Mesenchymal stem cell (in vitro differentiated cells and primary cell): ENCODE results near the gene ZNF710.
A peak's percentile ranks its signal among the peaks of the same experiment; 100 is the strongest.

ENCODE experiments used
- DNase-seq: peaks from one replicate; pipeline ENCODE4 v3.0.0-alpha.2; 2013
- H2AFZ ChIP-seq: one replicate; pipeline ENCODE4 v1.6.1; 2013; ENCODE audit warnings: low read depth, mild to moderate bottlenecking, control low read depth, inconsistent platforms, low read length, moderate library complexity
- H2AK5ac ChIP-seq: 2 replicates; pipeline ENCODE4 v1.6.1; 2013; ENCODE audit warnings: low read length, moderate library complexity, mild to moderate bottlenecking, inconsistent platforms; ENCODE audit not compliant: severe bottlenecking
- H2BK120ac ChIP-seq: one replicate; pipeline ENCODE4 v1.6.1; 2013; ENCODE audit warnings: low read depth, mild to moderate bottlenecking, inconsistent platforms, low read length, moderate library complexity
- H2BK12ac ChIP-seq, 2 experiments: one replicate each; pipeline ENCODE4 v1.6.1; 2013; ENCODE audit warnings: inconsistent platforms in 2 of 2, low read length in 2 of 2, mild to moderate bottlenecking in 2 of 2, moderate library complexity in 2 of 2, control low read depth in 1 of 2
- H2BK15ac ChIP-seq: one replicate; pipeline ENCODE4 v1.6.1; 2013; ENCODE audit warnings: mild to moderate bottlenecking, low read depth, inconsistent platforms; ENCODE audit not compliant: poor library complexity, severe bottlenecking
- H2BK5ac ChIP-seq: 2 replicates; pipeline ENCODE4 v1.6.1; 2013; ENCODE audit warnings: low read depth, mild to moderate bottlenecking, low read length, control low read depth, inconsistent platforms; ENCODE audit not compliant: poor library complexity, severe bottlenecking
- H3K14ac ChIP-seq, 2 experiments: one replicate each; pipeline ENCODE4 v1.6.1; 2013; ENCODE audit warnings: inconsistent platforms in 2 of 2, low read length in 2 of 2, control low read depth in 1 of 2, mild to moderate bottlenecking in 1 of 2, moderate library complexity in 1 of 2
- H3K18ac ChIP-seq, 2 experiments: one replicate each; pipeline ENCODE4 v1.6.1; 2013; ENCODE audit warnings: inconsistent platforms in 2 of 2, low read length in 2 of 2, control low read depth in 1 of 2, low read depth in 1 of 2, mild to moderate bottlenecking in 1 of 2
- H3K23ac ChIP-seq, 2 experiments: one replicate each; pipeline ENCODE4 v1.6.1; 2013; ENCODE audit warnings: inconsistent platforms in 2 of 2, low read length in 2 of 2, mild to moderate bottlenecking in 2 of 2, moderate library complexity in 2 of 2, control low read depth in 1 of 2
- H3K27ac ChIP-seq: 2 replicates; pipeline ENCODE4 v1.5.1; 2013; ENCODE audit warnings: mild to moderate bottlenecking, moderate library complexity, low read length, control low read depth, inconsistent platforms; ENCODE audit not compliant: poor library complexity, severe bottlenecking
- H3K27me3 ChIP-seq, 2 experiments: 2 replicates each; pipeline versions ENCODE4 v1.6.1 to v1.7.0; 2013; ENCODE audit warnings: low read length in 2 of 2, mild to moderate bottlenecking in 2 of 2, moderate library complexity in 2 of 2, control low read depth in 1 of 2, inconsistent platforms in 1 of 2; ENCODE audit not compliant: control insufficient read depth in 1 of 2, insufficient read depth in 1 of 2
- H3K36me3 ChIP-seq, 2 experiments: 2 replicates each; pipeline versions ENCODE4 v1.6.1 to v1.7.0; 2013; ENCODE audit warnings: low read length in 2 of 2, control low read depth in 1 of 2, inconsistent platforms in 1 of 2, low read depth in 1 of 2, mild to moderate bottlenecking in 1 of 2; ENCODE audit not compliant: insufficient read depth in 2 of 2, control insufficient read depth in 1 of 2
- H3K4ac ChIP-seq, 2 experiments: one replicate each; pipeline ENCODE4 v1.6.1; 2013; ENCODE audit warnings: inconsistent platforms in 2 of 2, low read length in 2 of 2, mild to moderate bottlenecking in 2 of 2, moderate library complexity in 2 of 2, control low read depth in 1 of 2, low read depth in 1 of 2
- H3K4me1 ChIP-seq: 2 replicates; pipeline ENCODE4 v1.6.1; 2013; ENCODE audit warnings: low read depth, low read length, control low read depth; ENCODE audit not compliant: control insufficient read depth, insufficient read depth
- H3K4me2 ChIP-seq: 2 replicates; pipeline ENCODE4 v1.6.1; 2013; ENCODE audit warnings: low read length, mild to moderate bottlenecking, inconsistent platforms; ENCODE audit not compliant: poor library complexity, severe bottlenecking
- H3K4me3 ChIP-seq, 2 experiments: 2 replicates each; pipeline versions ENCODE4 v1.5.1 to v1.7.0; 2013; ENCODE audit warnings: low read length in 2 of 2, mild to moderate bottlenecking in 2 of 2, control low read depth in 1 of 2, low read depth in 1 of 2; ENCODE audit not compliant: insufficient read depth in 1 of 2
- H3K79me1 ChIP-seq: replicated peaks from 2 replicates; pipeline ENCODE4 v1.6.1; 2013; ENCODE audit warnings: mild to moderate bottlenecking, control low read depth, low read length, inconsistent platforms; ENCODE audit not compliant: poor library complexity, severe bottlenecking
- H3K9ac ChIP-seq: 2 replicates; pipeline ENCODE4 v1.7.0; 2013; ENCODE audit warnings: mild to moderate bottlenecking, low read length, moderate library complexity
- H3K9me3 ChIP-seq: 2 replicates; pipeline ENCODE4 v1.7.0; 2013; ENCODE audit warnings: mild to moderate bottlenecking, low read length; ENCODE audit not compliant: control insufficient read depth
- H4K8ac ChIP-seq: one replicate; pipeline ENCODE4 v1.6.1; 2013; ENCODE audit warnings: inconsistent platforms, mild to moderate bottlenecking, low read length, moderate library complexity
- H4K91ac ChIP-seq: one replicate; pipeline ENCODE4 v1.6.1; 2013; ENCODE audit warnings: mild to moderate bottlenecking, low read length, inconsistent platforms
- WGBS: methylation state at CpG from one replicate; pipeline ENCODE4 v1.1.7; 2013; ENCODE audit warnings: mixed read lengths; 5-methylcytosine and 5-hydroxymethylcytosine counted together

The ZNF710 gene

DNA sequence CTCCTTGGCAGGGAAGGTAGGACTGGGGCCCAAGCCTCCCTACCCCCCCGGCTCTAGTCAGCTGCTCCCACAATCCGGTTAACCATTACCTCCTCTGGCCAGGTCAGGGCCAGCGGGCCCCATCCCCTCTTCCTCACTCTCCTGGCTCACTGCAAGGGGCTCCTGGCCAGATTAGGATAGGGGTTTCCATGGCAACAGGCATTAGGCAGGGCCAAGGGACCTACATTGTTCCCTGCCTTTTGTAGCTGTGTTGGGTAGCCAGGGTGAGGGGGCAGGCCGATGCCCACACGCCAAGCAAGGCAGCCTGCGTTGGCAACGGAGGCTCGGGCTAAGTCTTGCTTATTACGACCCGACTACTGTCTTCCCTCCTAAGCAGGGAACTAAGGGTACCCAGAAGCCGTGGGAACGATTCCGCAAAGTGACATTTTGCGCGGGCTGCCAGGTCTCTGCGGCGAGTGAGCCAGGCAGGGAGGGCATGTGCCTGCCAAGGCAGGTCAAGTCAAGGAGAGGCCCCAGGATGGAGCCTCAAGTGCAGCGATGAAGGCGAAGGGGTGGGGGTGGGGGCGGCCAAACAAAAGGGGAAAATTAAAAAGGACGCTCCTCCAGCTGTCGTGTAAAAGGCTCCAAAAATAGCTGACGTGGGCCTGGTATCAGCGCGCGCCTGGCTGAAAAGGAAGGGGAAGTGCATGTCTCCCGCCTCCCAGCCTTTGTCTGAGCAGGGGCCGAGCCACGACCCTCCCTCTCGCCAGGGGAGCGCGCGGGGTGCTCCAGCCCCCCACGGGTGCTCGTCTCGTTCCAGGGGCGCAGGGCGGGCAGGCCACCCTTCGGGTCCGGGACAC lies 100.2 kb downstream of the ZNF710 start:
- peak overlapping the region; percentile 85 for H3K27ac ChIP-seq
- peak overlapping the region; percentile 78 to 89 for H3K14ac ChIP-seq
- H4K8ac ChIP-seq = peak overlapping the region; percentile 94
- no peak overlapping the region for H3K23ac ChIP-seq
- H2AK5ac ChIP-seq = peak overlapping the region; percentile 74
- peak overlapping the region; percentile 76 for H2AFZ ChIP-seq
- no peaks in the 10 kb centered on the region for H3K9me3 ChIP-seq
- peak overlapping the region; percentile 85 for H3K9ac ChIP-seq
- 13% methylated on average over 39 of the region's 40 CpGs for WGBS
- H2BK12ac ChIP-seq = peak overlapping the region; percentile 49 to 70
- H3K36me3 ChIP-seq = no peaks in the 10 kb centered on the region
- H4K91ac ChIP-seq = peak overlapping the region; percentile 93
- peaks cover 5% of the 10 kb centered on the region for H3K79me1 ChIP-seq
- peak overlapping the region; percentile 98 for H3K4me2 ChIP-seq
- H2BK15ac ChIP-seq = peak overlapping the region; percentile 91
- peak overlapping the region; percentile 50 for H2BK120ac ChIP-seq
- peaks cover 0 to 14% of the 10 kb centered on the region in 2 experiments for H3K27me3 ChIP-seq
- peak; percentile 32 for DNase-seq
- peak overlapping the region; percentile 84 to 90 for H3K4ac ChIP-seq
- H3K4me3 ChIP-seq = peak overlapping the region; percentile 82 to 94
- H3K4me1 ChIP-seq = peaks cover 35% of the 10 kb centered on the region
- H3K18ac ChIP-seq = peak overlapping the region; percentile 55 to 98
- peak overlapping the region; percentile 84 for H2BK5ac ChIP-seq

GRCh38 chr15:90101969-90102890 lies 101.1 kb downstream of the ZNF710 start, which contains the start of gene IDH2:
Gene IDH2 (minus strand): TSS chr15:90102468. CDS start chr15:90102390, 78 bp downstream.
- Histone ChIP-seq H2BK12ac (peak within 1 kb of the TSS; percentile 49 to 70), H3K4ac (peak within 1 kb of the TSS; percentile 84 to 90), H3K27me3 (peaks cover 0 to 14% of the 10 kb centered on the region in 2 experiments), H3K4me2 (peak within 1 kb of the TSS; percentile 98), H2AK5ac (peak within 1 kb of the TSS; percentile 4), H3K79me1 (peaks cover 5% of the 10 kb centered on the region), H2BK120ac (peak within 1 kb of the TSS; percentile 50), H3K9ac (peak within 1 kb of the TSS; percentile 85), H3K36me3 (no peaks in the 10 kb centered on the region), H3K23ac (peak within 1 kb of the TSS; percentile 56 to 87), H3K18ac (peak within 1 kb of the TSS; percentile 55 to 98), H3K4me3 (peak within 1 kb of the TSS; percentile 82 to 94), H3K4me1 (peaks cover 43% of the 10 kb centered on the region), H4K8ac (peak within 1 kb of the TSS; percentile 94), H2AFZ (peak within 1 kb of the TSS; percentile 96), H2BK15ac (peak within 1 kb of the TSS; percentile 99), H2BK5ac (peak within 1 kb of the TSS; percentile 84), H3K27ac (peak within 1 kb of the TSS; percentile 85), H3K14ac (peak within 1 kb of the TSS; percentile 89 to 97), H3K9me3 (no peaks in the 10 kb centered on the region), H4K91ac (peak within 1 kb of the TSS; percentile 93)
- peak; percentile 86 for DNase-seq
- WGBS = under 1% methylated on average over 64 of the region's 104 CpGs

DNA sequence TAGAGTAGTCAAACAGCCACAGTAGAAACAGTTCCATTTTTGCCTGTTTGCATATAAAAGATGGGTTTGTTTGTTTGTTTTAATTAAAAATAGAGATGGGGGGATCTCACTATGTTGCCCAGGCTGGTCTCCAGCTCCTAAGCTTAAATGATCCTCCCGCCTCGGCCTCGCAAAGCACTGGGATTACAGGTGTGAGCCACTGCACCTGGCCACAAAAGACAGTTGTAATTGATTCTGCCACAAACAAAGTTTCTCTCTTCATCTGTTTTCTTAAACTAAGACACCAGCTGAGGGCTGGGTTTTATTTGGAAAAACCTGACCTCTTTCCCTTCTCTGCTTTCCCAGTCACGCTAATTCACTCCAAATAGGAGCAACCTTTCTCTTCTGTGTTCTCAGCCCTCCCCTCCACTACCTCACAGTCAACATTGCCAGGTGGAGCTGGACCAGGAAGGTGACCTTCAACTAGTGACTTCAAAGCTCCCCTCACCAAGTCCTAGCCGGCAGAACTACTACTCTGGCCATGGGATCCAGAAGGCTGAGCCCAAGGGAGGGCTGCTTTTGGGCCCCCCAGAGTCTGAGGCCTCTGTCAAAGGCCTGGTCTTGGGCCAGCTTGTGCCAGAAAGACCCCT lies 102.7 kb downstream of the ZNF710 start:
- Histone ChIP-seq H3K14ac (no peak overlapping the region), H2AK5ac (no peak overlapping the region), H3K9me3 (no peaks in the 10 kb centered on the region), H3K23ac (no peak overlapping the region), H3K27ac (no peak overlapping the region), H4K8ac (no peak overlapping the region), H2BK12ac (no peak overlapping the region), H3K79me1 (peaks cover 5% of the 10 kb centered on the region), H3K9ac (no peak overlapping the region), H3K36me3 (no peaks in the 10 kb centered on the region), H3K27me3 (peaks cover 0 to 14% of the 10 kb centered on the region in 2 experiments), H3K18ac (no peak overlapping the region), H2BK120ac (no peak overlapping the region), H3K4ac (no peak overlapping the region), H3K4me2 (no peak overlapping the region), H3K4me3 (no peak overlapping the region), H2BK5ac (no peak overlapping the region), H2AFZ (no peak overlapping the region), H2BK15ac (no peak overlapping the region), H4K91ac (no peak overlapping the region), H3K4me1 (peaks cover 34% of the 10 kb centered on the region)
- DNase-seq = no peak
- WGBS = 86% methylated on average over 5 of the region's 5 CpGs
